ENCODE results near the gene PTAFR.

The PTAFR gene

GRCh38 chr1:28176492-28177470, at the start of gene PTAFR:
PTAFR (minus strand) TSS chr1:28176690; CDS start chr1:28151021, 25,669 bp downstream.
- no peak for DNase-seq (ENCODE audit: low read depth)

GRCh38 chr1:28213315-28213714, 36.8 kb upstream of the PTAFR start:
- DNase-seq (ENCODE audit: low read depth) = no peak

GRCh38 chr1:28209700-28210099, 33.2 kb upstream of the PTAFR start:
- DNase-seq (ENCODE audit: low read depth) = no peak

- peak; percentile 40 for DNase-seq (ENCODE audit: low read depth)
Measured at GRCh38 chr1:28208818-28209441, 32.4 kb upstream of the PTAFR start.

- no peak for DNase-seq (ENCODE audit: low read depth)
Measured at GRCh38 chr1:28205243-28205642, 28.8 kb upstream of the PTAFR start.

- DNase-seq (ENCODE audit: low read depth) = no peak
Measured at GRCh38 chr1:28200234-28200873, 23.9 kb upstream of the PTAFR start.

- DNase-seq (ENCODE audit: low read depth) = peak; percentile 15
Measured at GRCh38 chr1:28199328-28200233, 23.1 kb upstream of the PTAFR start.

GRCh38 chr1:28197682-28198415, 21.4 kb upstream of the PTAFR start:
- DNase-seq (ENCODE audit: low read depth) = no peak

- DNase-seq (ENCODE audit: low read depth) = no peak
Measured at GRCh38 chr1:28196330-28196729, 19.8 kb upstream of the PTAFR start.

- DNase-seq (ENCODE audit: low read depth) = no peak
Measured at GRCh38 chr1:28195780-28196179, 19.3 kb upstream of the PTAFR start.

- DNase-seq (ENCODE audit: low read depth) = no peak
Measured at GRCh38 chr1:28194326-28195035, 18.0 kb upstream of the PTAFR start.

- no peak for DNase-seq (ENCODE audit: low read depth)
Measured at GRCh38 chr1:28193701-28194161, 17.2 kb upstream of the PTAFR start.

GRCh38 chr1:28190996-28191645, 14.6 kb upstream of the PTAFR start:
- no peak for DNase-seq (ENCODE audit: low read depth)

GRCh38 chr1:28190337-28190979, 14.0 kb upstream of the PTAFR start:
- no peak for DNase-seq (ENCODE audit: low read depth)

- no peak for DNase-seq (ENCODE audit: low read depth)
Measured at GRCh38 chr1:28185071-28185470, 8.6 kb upstream of the PTAFR start.

- DNase-seq (ENCODE audit: low read depth) = no peak
Measured at GRCh38 chr1:28180306-28181305, 4.1 kb upstream of the PTAFR start.

GRCh38 chr1:28178690-28179485, 2.4 kb upstream of the PTAFR start:
- no peak for DNase-seq (ENCODE audit: low read depth)

Data from stimulated activated CD8-positive, alpha-beta memory T cell treated with anti-CD3 and anti-CD28 coated beads, Interleukin-12 subunit alpha, Interleukin-12 subunit beta, amount 100 ng/mL, for 1 hour (primary cell).